K562 (cell line): ENCODE measurements around the gene ATP5F1C. TPM values are rescaled to one million over a fixed set of nuclear protein-coding genes. Genes with fewer than 3 reads are reported as not detected.

Source experiments
- CCNT2 ChIP-seq: IDR thresholded peaks from 2 replicates; pipeline ENCODE4 v1.6.1; 2011; ENCODE audit warnings: borderline replicate concordance, low read depth, mild to moderate bottlenecking, moderate library complexity, mixed read lengths, low read length; ENCODE audit not compliant: insufficient read length; ENCODE audit errors: extremely low read depth
- CHD2 ChIP-seq: IDR thresholded peaks from 2 replicates; pipeline ENCODE4 v1.6.1; 2011; ENCODE audit warnings: low read depth, low read length
- ELF1 ChIP-seq: fragments of 200-800 bp; sonication (Bioruptor generic); IDR thresholded peaks from 2 replicates; pipeline ENCODE4 v1.6.1; 2016; ENCODE audit warnings: missing genetic modification characterization, missing compliant biosample characterization
- ETV1 ChIP-seq: fragments of 450-650 bp; conservative IDR thresholded peaks from 2 replicates; pipeline ENCODE4 v1.6.1; 2016; ENCODE audit warnings: missing genetic modification characterization, control low read depth, low read depth, missing compliant biosample characterization
- FOXK2 ChIP-seq, 2 experiments: fragments of 450-650 bp; IDR thresholded peaks in 1 of 2; conservative IDR thresholded peaks in 1 of 2; 2 replicates each; pipeline ENCODE4 v1.6.1; 2016; ENCODE audit warnings: low read depth in 2 of 2, mild to moderate bottlenecking in 1 of 2
- HNRNPLL ChIP-seq: fragments of 200-400 bp; formaldehyde crosslinking; IDR thresholded peaks from 2 replicates; pipeline ENCODE4 v1.6.1; 2017; ENCODE audit warnings: low read length, low read depth, mild to moderate bottlenecking; ENCODE audit not compliant: poor library complexity, severe bottlenecking
- KDM5B ChIP-seq: fragments of 200-600 bp; sonication (generic); IDR thresholded peaks from 2 replicates; pipeline ENCODE4 v1.6.1; 2012; ENCODE audit warnings: low read depth, mild to moderate bottlenecking, moderate library complexity, low read length, control low read depth, inconsistent platforms; ENCODE audit not compliant: insufficient replicate concordance
- KLF1 ChIP-seq: fragments of 450-650 bp; IDR thresholded peaks from 2 replicates; pipeline ENCODE4 v1.6.1; 2016; ENCODE audit warnings: missing genetic modification characterization, missing compliant biosample characterization
- KLF13 ChIP-seq: fragments of 450-650 bp; IDR thresholded peaks from 2 replicates; pipeline ENCODE4 v1.6.1; 2016; ENCODE audit warnings: missing genetic modification characterization, low read depth, mild to moderate bottlenecking, missing compliant biosample characterization, moderate library complexity, borderline replicate concordance
- NCOA4 ChIP-seq: fragments of 450-650 bp; IDR thresholded peaks from 2 replicates; pipeline ENCODE4 v1.6.1; 2018; ENCODE audit warnings: mild to moderate bottlenecking; ENCODE audit not compliant: partially characterized antibody
- NELFE ChIP-seq: IDR thresholded peaks from 2 replicates; pipeline ENCODE4 v1.6.1; 2011; ENCODE audit warnings: mild to moderate bottlenecking; ENCODE audit not compliant: insufficient read depth, insufficient read length
- NR2C1 ChIP-seq, 2 experiments: fragments of 450-650 bp; IDR thresholded peaks; 2 replicates each; pipeline ENCODE4 v1.6.1; 2017; ENCODE audit warnings: mild to moderate bottlenecking in 2 of 2, antibody characterized with exemption in 1 of 2, inconsistent platforms in 1 of 2, missing compliant biosample characterization in 1 of 2, missing genetic modification characterization in 1 of 2
- PCBP1 ChIP-seq: fragments of 200-400 bp; formaldehyde crosslinking; IDR thresholded peaks from 2 replicates; pipeline ENCODE4 v1.6.1; 2018; ENCODE audit warnings: mild to moderate bottlenecking, low read depth, low read length; ENCODE audit not compliant: poor library complexity, severe bottlenecking
- PHTF2 ChIP-seq: fragments of 250-450 bp; sonication (Bioruptor Pico); IDR thresholded peaks from 2 replicates; pipeline ENCODE4 v1.5.0; 2021; ENCODE audit warnings: mild to moderate bottlenecking
- PURB ChIP-seq: sonication (generic); formaldehyde crosslinking; IDR thresholded peaks from 2 replicates; pipeline ENCODE4 v1.9.0; 2021; ENCODE audit warnings: low read depth, mild to moderate bottlenecking, missing genetic modification reagents
- RB1 ChIP-seq: fragments of 450-650 bp; IDR thresholded peaks from 2 replicates; pipeline ENCODE4 v1.6.1; 2017; ENCODE audit warnings: low read depth, mild to moderate bottlenecking
- SIN3A ChIP-seq, 2 experiments: fragments of 150-350 bp in 1 of 2; IDR thresholded peaks; 2 replicates each; pipeline ENCODE4 v1.6.1; 2011 to 2016; ENCODE audit warnings: borderline replicate concordance in 2 of 2, low read depth in 2 of 2, low read length in 2 of 2, mild to moderate bottlenecking in 2 of 2, moderate library complexity in 2 of 2; ENCODE audit not compliant: control insufficient read depth in 1 of 2
- ZKSCAN3 ChIP-seq: fragments of 250-450 bp; sonication (Bioruptor Pico); IDR thresholded peaks from 2 replicates; pipeline ENCODE4 v1.4.0; 2020
- polyA plus RNA-seq, 8 experiments: library from polyadenylated mRNA; depleted of rRNA in 4 of 8; stranded (reverse) in 5 of 8; unstranded in 3 of 8; fragments of >200 nt; fragmentation: Nextera tagmentation in 2 of 8; fragmentation: Illumina TruSeq in 1 of 8; extraction: Ambion mirVana in 2 of 8; extraction: Trizol in 1 of 8; gene quantifications; 2 replicates each; pipeline versions ENCODE4 v1.2.1 to v1.2.3, GENCODE V29; 2011 to 2014; ENCODE audit warnings: inconsistent platforms in 1 of 8, missing spikeins in 1 of 8
- total RNA-seq, 7 experiments: library from RNA; depleted of rRNA in 6 of 7; stranded (reverse); fragments of >200 nt in 6 of 7; fragmentation: Illumina TruSeq in 2 of 7; extraction: Trizol in 2 of 7; gene quantifications; 2 replicates each; pipeline versions ENCODE4 v1.2.1 to v1.2.3, GENCODE V29; 2011 to 2021; ENCODE audit warnings: low replicate concordance in 1 of 7
- TF ChIP-seq, protein P1 (sequence below), 2 experiments: fragments of 150-350 bp in 1 of 2; IDR thresholded peaks; 2 replicates each; pipeline ENCODE4 v1.6.1; 2012 to 2016; ENCODE audit warnings: low read depth in 2 of 2, low read length in 2 of 2, mild to moderate bottlenecking in 1 of 2, moderate library complexity in 1 of 2
- TF ChIP-seq, protein P2 (sequence below): fragments of 150-350 bp; conservative IDR thresholded peaks from 2 replicates; pipeline ENCODE4 v1.6.1; 2014; ENCODE audit warnings: low read length

ATP5F1C gene
- total and polyA plus RNA-seq, 9 of the 15 experiments (the other 6 are each of a cell fraction or from before 2014, with no cell fraction given): 389 to 1,475 (median 559) TPM

DNA sequence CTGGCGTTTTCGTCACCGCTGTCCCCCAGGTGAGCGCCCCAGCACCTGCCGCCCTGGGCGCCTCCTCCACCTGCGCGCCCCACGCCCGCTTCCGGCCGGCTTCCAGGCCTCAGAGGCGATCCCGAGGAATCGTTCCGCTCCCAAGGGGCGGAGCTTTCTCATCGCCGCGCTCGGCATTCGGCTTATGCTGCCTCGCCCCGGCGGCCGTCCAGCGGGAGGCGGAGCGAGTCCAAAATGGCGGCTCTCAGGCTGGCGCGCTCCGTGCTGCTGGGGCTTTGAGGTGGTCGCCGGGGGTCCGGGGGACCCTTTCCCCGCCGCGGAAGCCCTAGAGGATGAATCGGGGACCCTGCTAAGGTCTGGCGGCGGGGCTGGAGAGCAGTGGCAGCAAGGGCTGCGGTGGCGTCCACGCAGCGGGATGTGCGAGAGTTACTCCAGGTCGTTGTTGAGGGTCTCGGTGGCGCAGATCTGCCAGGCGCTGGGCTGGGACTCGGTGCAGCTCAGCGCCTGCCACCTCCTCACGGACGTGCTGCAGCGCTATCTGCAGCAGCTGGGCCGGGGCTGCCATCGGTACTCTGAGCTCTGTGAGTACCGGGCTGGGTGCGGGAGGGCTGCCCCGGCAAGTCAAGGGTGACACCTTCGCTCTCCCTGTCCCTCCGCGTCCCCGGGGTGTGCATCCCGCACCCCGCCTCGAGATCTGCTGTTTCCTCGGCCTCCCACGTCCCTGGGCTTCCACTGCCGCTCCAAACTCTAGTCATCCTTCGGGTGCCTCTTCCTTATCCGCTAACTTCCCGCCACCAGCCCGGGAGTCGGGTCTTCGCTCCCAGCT, 30.5 kb downstream of the ATP5F1C start, which contains the start of gene TAF3 (continued):
- TF ChIP-seq, protein P1, sequence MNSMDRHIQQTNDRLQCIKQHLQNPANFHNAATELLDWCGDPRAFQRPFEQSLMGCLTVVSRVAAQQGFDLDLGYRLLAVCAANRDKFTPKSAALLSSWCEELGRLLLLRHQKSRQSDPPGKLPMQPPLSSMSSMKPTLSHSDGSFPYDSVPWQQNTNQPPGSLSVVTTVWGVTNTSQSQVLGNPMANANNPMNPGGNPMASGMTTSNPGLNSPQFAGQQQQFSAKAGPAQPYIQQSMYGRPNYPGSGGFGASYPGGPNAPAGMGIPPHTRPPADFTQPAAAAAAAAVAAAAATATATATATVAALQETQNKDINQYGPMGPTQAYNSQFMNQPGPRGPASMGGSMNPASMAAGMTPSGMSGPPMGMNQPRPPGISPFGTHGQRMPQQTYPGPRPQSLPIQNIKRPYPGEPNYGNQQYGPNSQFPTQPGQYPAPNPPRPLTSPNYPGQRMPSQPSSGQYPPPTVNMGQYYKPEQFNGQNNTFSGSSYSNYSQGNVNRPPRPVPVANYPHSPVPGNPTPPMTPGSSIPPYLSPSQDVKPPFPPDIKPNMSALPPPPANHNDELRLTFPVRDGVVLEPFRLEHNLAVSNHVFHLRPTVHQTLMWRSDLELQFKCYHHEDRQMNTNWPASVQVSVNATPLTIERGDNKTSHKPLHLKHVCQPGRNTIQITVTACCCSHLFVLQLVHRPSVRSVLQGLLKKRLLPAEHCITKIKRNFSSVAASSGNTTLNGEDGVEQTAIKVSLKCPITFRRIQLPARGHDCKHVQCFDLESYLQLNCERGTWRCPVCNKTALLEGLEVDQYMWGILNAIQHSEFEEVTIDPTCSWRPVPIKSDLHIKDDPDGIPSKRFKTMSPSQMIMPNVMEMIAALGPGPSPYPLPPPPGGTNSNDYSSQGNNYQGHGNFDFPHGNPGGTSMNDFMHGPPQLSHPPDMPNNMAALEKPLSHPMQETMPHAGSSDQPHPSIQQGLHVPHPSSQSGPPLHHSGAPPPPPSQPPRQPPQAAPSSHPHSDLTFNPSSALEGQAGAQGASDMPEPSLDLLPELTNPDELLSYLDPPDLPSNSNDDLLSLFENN (IDR thresholded peaks at IDR 0.05; ENCODE audit: low read depth in 2 of 2, low read length in 2 of 2): peak; percentile 25 to 96; a peak in 2 of 4 replicates
- TF ChIP-seq FOXK2 (conservative IDR thresholded peaks at IDR 0.05 in 1 of 2, IDR thresholded peaks at IDR 0.05 in 1 of 2; ENCODE audit: low read depth in 2 of 2) (peak in 1 of 2 experiments; percentile 60; a peak in 1 of 4 replicates), ELF1 (tag) (peak; percentile 89), HNRNPLL (peak; percentile 67), RB1 (peak; percentile 90), NELFE (no peak), PURB (CRISPR knock-in tag) (no peak), CCNT2 (peak; percentile 86), SIN3A (IDR thresholded peaks at IDR 0.05; ENCODE audit: borderline replicate concordance in 2 of 2, control insufficient read depth in 1 of 2, low read depth in 2 of 2, low read length in 2 of 2) (peak; percentile 89 to 92), NR2C1 (IDR thresholded peaks at IDR 0.05) (no peak), NR2C1 (tag; IDR thresholded peaks at IDR 0.05) (no peak), KLF1 (0 out of 2 replicates have a peak, but pooled peaks have one; percentile 68), ZKSCAN3 (no peak), KDM5B (peak; percentile 92), NCOA4 (peak; percentile 97), ETV1 (tag) (peak; percentile 98), PCBP1 (peak; percentile 55), PHTF2 (CRISPR knock-in tag) (no peak), CHD2 (0 out of 2 replicates have a peak, but pooled peaks have one; percentile 20), KLF13 (tag) (0 out of 2 replicates have a peak, but pooled peaks have one; percentile 17)
- TF ChIP-seq, protein P2, sequence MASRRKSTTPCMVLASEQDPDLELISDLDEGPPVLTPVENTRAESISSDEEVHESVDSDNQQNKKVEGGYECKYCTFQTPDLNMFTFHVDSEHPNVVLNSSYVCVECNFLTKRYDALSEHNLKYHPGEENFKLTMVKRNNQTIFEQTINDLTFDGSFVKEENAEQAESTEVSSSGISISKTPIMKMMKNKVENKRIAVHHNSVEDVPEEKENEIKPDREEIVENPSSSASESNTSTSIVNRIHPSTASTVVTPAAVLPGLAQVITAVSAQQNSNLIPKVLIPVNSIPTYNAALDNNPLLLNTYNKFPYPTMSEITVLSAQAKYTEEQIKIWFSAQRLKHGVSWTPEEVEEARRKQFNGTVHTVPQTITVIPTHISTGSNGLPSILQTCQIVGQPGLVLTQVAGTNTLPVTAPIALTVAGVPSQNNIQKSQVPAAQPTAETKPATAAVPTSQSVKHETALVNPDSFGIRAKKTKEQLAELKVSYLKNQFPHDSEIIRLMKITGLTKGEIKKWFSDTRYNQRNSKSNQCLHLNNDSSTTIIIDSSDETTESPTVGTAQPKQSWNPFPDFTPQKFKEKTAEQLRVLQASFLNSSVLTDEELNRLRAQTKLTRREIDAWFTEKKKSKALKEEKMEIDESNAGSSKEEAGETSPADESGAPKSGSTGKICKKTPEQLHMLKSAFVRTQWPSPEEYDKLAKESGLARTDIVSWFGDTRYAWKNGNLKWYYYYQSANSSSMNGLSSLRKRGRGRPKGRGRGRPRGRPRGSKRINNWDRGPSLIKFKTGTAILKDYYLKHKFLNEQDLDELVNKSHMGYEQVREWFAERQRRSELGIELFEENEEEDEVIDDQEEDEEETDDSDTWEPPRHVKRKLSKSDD: no peak; the same call in 1 of the 2 replicates
